ENCODE data around the gene ADCY6. TPM values are rescaled to one million over a fixed set of nuclear protein-coding genes. Genes with fewer than 3 reads are reported as not detected.

Gene ADCY6
- total RNA-seq, 2 experiments from 2014 or later, result not detected

- Mint-ChIP-seq H3K4me3 (no peak overlapping the region), H3K9me3 (no peaks in the 10 kb centered on the region), H3K27ac (no peak overlapping the region), H3K36me3 (ENCODE audit: low read depth) (no peaks in the 10 kb centered on the region), H3K27me3 (no peaks in the 10 kb centered on the region), H3K4me1 (ENCODE audit: low read depth) (peaks cover 5% of the 10 kb centered on the region)
- DNase-seq (no peak), ATAC-seq (ENCODE audit: poor library complexity) (no peak)
- Histone ChIP-seq H3K9me3 (ENCODE audit: control insufficient read depth in 1 of 2, insufficient read depth in 1 of 2, low read length in 2 of 2) (no peaks in the 10 kb centered on the region), H3K4me1 (ENCODE audit: insufficient read depth, low read length) (peaks cover 1% of the 10 kb centered on the region), H3K27me3 (ENCODE audit: control insufficient read depth in 1 of 2, insufficient read depth in 2 of 2, low read length in 2 of 2) (no peaks in the 10 kb centered on the region), H3K27ac (ENCODE audit: low read depth in 1 of 2, low read length in 2 of 2) (no peak overlapping the region), H3K4me3 (ENCODE audit: low read length) (no peak overlapping the region), H3K36me3 (ENCODE audit: insufficient read depth, low read length) (no peaks in the 10 kb centered on the region)
- ChIA-PET POLR2A (no interaction called here), CTCF (interaction anchor here (1.5 kb wide), 1 partner anchor 14 kb away, joined by 4 read pairs; no protein-coding TSS in a partner anchor)
- TF ChIP-seq CTCF (IDR thresholded peaks at IDR 0.05), result no peak
- intact Hi-C loops (cut with DNase I, micrococcal nuclease), result no loop called here
Observed at GRCh38 chr12:48800971-48801370, 12.1 kb upstream of the ADCY6 start.

- TF ChIP-seq CTCF (IDR thresholded peaks at IDR 0.05), result no peak
- DNase-seq, result no peak
- Histone ChIP-seq H3K4me1 (ENCODE audit: insufficient read depth, low read length) (peaks cover 6% of the 10 kb centered on the region), H3K27ac (ENCODE audit: low read depth in 1 of 2, low read length in 2 of 2) (no peak overlapping the region), H3K36me3 (ENCODE audit: insufficient read depth, low read length) (no peaks in the 10 kb centered on the region), H3K27me3 (ENCODE audit: control insufficient read depth in 1 of 2, insufficient read depth in 2 of 2, low read length in 2 of 2) (no peaks in the 10 kb centered on the region), H3K4me3 (ENCODE audit: low read length) (no peak overlapping the region), H3K9me3 (ENCODE audit: control insufficient read depth in 1 of 2, insufficient read depth in 1 of 2, low read length in 2 of 2) (no peaks in the 10 kb centered on the region)
- intact Hi-C loops (cut with DNase I, micrococcal nuclease), result no loop called here
- Mint-ChIP-seq H3K27me3 (no peaks in the 10 kb centered on the region), H3K4me1 (ENCODE audit: low read depth) (peaks cover 5% of the 10 kb centered on the region), H3K9me3 (no peaks in the 10 kb centered on the region), H3K27ac (no peak overlapping the region), H3K36me3 (ENCODE audit: low read depth) (no peaks in the 10 kb centered on the region), H3K4me3 (no peak overlapping the region)
- ChIA-PET CTCF (interaction anchor here (1.5 kb wide), 1 partner anchor 14 kb away, joined by 4 read pairs; no protein-coding TSS in a partner anchor), POLR2A (no interaction called here)
- no peak for ATAC-seq (ENCODE audit: poor library complexity)
Observed at GRCh38 chr12:48800457-48800856, 11.6 kb upstream of the ADCY6 start.

- TF ChIP-seq CTCF (IDR thresholded peaks at IDR 0.05), result no peak
- intact Hi-C loops (cut with DNase I, micrococcal nuclease), result loop anchor here (1.0 to 10.0 kb wide), 2 partner anchors 44 to 252 kb away; no protein-coding TSS in a partner anchor
- Histone ChIP-seq H3K4me3 (ENCODE audit: low read length) (no peak overlapping the region), H3K27ac (ENCODE audit: low read depth in 1 of 2, low read length in 2 of 2) (no peak overlapping the region), H3K36me3 (ENCODE audit: insufficient read depth, low read length) (no peaks in the 10 kb centered on the region), H3K9me3 (ENCODE audit: control insufficient read depth in 1 of 2, insufficient read depth in 1 of 2, low read length in 2 of 2) (no peaks in the 10 kb centered on the region), H3K4me1 (ENCODE audit: insufficient read depth, low read length) (peaks cover 7% of the 10 kb centered on the region), H3K27me3 (ENCODE audit: control insufficient read depth in 1 of 2, insufficient read depth in 2 of 2, low read length in 2 of 2) (no peaks in the 10 kb centered on the region)
- Mint-ChIP-seq H3K27me3 (peaks cover 5% of the 10 kb centered on the region), H3K36me3 (ENCODE audit: low read depth) (no peaks in the 10 kb centered on the region), H3K27ac (no peak overlapping the region), H3K9me3 (no peaks in the 10 kb centered on the region), H3K4me1 (ENCODE audit: low read depth) (no peaks in the 10 kb centered on the region), H3K4me3 (no peak overlapping the region)
- CTCF ChIA-PET, result interaction anchor here (1.3 to 1.5 kb wide), 3 partner anchors 18 to 255 kb away, joined by 3 to 5 read pairs (median 5); no protein-coding TSS in a partner anchor
- POLR2A ChIA-PET, result interaction anchor here (0.6 kb wide), 1 partner anchor 44 kb away, joined by 4 read pairs; no protein-coding TSS in a partner anchor
- no peak for ATAC-seq (ENCODE audit: poor library complexity)
- no peak for DNase-seq
Observed at GRCh38 chr12:48796976-48797375, 8.1 kb upstream of the ADCY6 start.

Data from CD4-positive, alpha-beta T cell (primary cell).